HG02852 (cell line): Measurements from ENCODE around the gene KCTD12.

Experiments
- ATAC-seq: cut with Tn5 transposase; IDR thresholded peaks from one replicate; pipeline ENCODE4 v1.9.1; 2021; ENCODE audit warnings: mild to moderate bottlenecking, moderate library complexity; ENCODE audit not compliant: unreplicated experiment

The KCTD12 gene

DNA sequence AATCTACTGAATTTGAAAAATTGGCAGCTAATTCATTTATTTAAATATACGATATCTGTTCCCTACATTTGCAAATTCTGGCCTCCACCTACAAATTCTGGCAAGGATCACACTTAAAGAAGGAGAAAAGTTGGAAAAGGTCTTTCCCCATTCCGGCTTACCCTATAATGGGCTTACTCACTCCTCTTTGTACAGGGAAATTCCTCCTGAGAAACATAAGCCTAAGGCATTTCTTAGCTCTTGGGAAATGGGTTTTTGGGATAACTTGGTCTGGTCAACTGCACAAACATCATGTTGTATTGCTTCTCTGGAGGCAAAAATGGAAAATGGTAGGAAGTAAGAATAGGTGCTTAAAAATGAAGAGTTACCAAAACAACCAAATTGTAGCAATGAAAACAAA, 25.5 kb downstream of the KCTD12 start:
- ATAC-seq = no peak

DNA sequence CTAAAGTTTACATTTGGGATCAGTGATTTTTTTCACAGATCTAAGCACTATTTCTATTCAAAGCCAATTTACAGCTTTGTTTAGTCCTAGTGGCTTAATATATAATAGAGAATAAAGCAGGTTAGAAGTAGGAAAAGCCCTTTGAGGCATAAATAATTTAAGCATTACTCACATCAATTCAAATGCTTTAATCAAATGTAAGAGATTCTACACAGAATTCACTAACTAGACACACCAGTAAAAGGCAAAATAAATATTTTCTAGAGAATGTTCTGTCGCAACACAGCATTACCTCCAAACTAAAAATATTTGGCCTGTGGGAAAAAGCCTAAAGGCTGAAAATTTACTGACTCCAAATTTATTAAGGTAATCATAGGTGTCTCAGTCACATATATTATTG, 31.3 kb downstream of the KCTD12 start:
- no peak for ATAC-seq

DNA sequence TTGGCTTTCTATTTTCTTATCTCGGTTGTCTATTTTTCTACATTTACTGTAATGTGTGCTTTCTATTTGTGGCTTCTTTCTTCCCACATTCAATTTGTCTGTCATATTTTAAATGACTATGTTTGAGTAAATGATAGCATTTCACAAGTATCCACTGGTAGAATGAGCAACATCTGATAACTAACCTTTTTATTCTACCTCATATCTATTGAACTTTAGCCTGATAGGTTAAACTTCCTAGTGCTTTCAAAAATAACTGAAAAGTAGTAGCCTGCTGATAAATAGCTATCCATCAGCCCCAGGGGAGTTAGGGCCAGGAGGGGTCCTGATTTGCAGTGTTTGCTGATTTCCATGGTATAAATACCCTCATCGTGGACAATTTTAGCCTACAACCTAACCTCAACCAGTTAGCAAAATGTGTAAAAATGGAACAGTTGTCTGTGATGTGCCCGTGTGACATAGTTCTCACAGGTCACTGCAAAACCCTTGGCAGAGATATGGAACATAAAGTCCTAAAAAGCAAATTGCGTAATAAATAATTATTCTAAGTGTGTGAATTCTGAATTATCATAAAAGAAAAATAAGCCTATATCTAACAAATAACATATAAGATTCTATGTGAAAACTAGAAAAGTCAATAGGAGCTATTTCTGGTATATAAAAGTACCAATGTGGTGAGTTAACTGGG, 32.1 kb downstream of the KCTD12 start:
- ATAC-seq = no peak

DNA sequence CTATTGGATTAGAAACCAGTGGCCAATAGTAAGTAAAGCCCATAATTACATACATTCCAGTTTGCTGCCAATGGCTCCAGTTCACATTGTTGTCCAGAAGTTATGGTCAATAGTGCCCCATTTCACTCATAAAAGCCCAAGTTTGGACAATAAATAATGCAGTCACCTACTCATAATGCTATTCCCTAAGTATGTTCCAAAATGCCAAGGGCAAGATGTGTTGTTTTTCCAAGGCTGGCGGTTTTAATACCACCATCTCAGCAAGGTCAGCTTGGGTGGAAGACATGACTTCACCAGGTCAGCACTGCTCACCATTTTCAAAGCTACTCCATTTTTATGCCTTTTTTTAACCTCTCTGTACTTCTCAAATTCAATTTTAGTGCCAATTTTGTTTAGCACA, 32.7 kb downstream of the KCTD12 start:
- ATAC-seq = no peak

DNA sequence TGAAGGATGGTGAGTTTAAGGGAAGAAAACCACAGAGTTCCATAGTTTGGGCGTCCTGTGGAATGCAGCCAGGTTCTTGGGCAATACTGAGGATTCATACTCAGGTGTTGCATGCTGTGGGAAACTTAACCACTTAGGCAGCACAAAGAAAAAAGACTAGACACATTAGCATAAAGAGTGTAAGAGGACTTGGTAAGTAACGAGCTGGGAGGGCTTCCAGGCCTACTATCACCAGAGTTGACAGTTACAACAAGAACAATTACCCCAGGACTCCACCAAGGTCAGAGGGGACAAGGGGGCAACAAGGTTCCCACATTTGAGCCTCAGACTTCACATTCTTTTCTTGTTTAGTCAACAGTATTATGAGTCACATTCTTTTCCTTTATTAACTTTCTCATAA, 33.2 kb downstream of the KCTD12 start:
- ATAC-seq = no peak

DNA sequence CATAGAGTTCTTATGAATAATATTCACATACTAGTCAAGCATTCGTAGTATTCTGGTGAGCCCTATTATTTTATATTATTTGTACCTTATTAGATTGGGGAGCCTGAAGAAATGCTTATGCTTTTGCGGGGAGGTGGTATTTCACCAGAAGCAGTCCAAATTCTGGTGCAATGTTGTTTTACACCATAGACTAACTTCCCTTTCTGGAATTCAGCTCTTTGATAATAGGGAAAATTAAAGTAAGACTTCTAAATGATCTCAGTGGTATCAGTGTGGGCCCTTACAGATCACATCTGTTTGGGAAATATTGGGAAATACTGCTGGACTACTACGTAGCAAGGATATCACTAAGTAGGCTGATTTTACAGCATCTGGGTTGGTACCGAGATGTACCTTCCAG, 34.2 kb downstream of the KCTD12 start:
- ATAC-seq = no peak

DNA sequence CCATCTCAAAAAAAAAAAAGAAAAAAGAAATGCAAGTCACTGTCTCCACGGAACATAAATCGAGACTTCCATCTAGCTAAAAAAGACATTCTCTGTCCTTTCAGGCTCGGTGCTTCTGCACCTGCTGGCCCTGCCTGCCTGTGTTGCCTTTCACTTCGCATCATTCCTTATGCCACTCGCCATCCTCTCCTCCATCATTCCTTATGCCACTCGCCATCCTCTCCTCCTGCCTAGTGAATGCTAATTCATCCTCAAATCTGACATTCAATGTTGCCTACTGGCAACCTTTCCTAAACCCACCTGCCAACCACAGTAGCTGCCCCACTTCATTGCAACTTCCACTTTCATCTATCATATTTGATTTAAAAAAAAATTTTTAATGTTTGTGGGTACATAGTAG, 36.7 kb downstream of the KCTD12 start:
- no peak for ATAC-seq

DNA sequence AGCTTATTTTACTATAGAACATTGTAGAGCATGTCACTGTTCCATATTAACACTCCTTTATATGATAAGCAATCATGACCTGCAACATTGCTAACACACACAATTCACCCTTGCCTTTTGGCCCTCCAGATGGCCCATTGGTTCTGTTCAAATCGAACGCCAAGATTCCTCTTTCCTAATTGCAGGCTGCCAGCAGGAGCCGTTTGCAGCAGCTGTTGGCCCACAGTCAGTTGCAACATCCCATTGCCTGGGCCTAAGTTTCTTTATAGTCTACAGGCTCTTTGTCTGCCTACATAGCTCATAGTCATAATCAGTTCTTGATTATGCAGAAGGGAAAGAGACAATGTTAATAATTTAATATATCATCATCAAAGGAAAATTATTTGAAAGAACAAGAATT, 37.6 kb downstream of the KCTD12 start:
- no peak for ATAC-seq

DNA sequence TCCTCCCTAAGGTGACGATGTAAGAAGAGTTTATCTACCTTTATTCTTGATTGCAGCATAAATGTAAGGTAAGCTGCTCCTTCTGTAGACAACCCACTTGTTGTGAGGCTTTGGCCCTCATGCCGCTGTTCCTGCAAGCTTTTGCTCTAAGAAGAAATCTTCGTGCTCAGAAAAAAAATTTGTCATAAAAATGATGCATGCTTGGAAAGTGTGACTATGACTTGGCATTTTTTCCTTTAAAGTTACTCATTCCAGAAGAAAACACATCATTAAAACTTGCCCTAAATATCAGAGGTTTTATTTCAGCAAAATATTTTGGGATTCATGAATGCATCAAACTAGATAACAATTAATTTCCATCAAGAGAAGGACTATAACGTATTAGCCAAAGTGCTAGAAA, 39.8 kb downstream of the KCTD12 start:
- no peak for ATAC-seq

DNA sequence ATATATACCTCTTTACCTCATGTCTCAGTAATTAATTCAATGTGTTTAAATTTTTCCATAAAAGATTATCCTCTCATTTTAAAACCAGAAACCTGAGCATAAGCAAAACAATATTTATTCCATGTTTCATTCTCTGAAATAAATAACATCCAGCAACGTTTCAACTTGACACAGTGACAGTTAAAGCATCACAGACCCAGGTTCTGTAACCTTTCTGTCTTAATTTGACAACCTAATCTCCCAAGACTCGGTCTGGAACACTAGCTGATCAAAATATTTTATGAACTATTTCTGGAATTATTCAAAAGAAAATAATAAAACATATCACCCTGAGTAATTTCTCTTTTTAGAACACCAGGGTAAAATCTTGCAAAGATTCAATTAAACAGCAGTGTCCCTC, 40.3 kb downstream of the KCTD12 start:
- ATAC-seq = no peak

DNA sequence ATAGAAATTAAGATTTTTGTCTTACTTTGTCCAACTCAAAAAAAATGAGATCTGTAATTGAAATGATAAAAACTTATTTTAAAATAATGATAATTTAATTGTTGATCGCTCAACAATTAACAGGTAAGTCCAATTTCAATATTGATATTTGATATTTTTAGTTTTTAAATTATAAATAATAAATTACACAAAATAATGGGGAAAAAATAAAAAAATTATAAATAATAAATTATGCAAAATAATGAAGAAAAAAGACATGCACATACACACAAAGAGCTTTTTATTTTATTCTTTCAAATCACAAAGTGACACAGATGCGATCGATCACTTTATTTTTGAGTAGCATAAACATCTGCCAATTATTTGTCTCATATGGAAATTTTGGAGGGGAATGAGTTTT, 40.8 kb downstream of the KCTD12 start:
- no peak for ATAC-seq

DNA sequence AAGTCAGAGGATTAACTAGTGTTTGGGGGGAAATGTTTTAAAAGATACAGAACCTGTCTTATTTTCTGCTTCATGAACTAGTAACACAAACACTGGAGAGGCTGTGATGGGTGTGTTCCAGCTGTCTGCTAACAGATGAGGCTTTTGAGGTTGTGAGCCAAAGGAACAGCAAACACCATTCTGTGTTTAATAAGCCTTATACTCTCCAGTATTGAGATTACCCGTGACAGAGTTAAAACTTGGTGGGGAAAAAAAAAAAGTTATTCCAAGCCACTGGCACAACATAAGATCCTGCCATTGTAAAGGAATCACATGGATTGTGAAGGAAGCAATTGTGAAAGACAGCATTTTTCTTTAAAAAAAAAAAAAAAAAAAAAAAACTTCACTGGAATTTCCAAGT, 48.4 kb downstream of the KCTD12 start:
- no peak for ATAC-seq

DNA sequence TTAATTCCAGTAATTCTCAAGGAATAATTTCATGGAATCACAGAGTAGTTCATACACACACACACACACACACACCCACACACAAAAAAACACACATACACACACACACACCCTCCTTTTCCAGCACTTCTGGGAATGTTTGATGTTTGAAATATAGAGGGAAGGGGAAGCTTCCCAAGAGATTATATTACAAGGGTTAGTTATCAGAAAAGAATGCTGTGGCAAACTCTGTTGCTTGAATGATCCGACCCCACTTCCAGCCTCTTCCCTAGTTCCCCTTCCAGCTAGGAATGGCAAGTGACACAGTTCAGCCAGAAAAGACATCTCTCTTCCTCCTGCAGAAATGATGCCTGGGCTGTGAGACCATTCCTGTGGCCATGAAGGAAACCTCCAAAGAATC, 49.9 kb downstream of the KCTD12 start:
- no peak for ATAC-seq

DNA sequence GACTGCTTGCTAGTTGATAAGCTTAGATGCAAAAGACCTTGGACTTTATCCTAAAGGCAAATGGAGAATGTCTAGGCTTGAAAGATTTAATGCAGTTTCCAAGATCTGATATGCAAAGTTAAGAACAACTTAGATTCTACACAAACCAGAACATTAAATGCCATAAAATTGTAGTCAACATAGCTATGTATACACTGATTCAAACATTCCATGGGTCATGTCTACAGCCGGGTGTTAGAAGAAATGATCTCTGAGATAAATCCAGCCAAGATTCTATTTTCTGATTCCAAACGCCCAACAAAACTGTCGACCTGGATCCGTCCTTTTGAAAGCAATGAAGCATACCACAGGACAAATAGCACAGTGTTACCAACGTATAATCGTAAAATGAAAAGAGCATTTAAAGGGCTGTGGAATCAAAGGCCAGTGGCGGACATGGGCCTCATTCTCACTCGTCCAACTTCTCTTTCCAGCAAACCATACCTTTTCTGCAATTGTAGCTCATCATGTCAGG, 52.7 kb downstream of the KCTD12 start:
- no peak for ATAC-seq

DNA sequence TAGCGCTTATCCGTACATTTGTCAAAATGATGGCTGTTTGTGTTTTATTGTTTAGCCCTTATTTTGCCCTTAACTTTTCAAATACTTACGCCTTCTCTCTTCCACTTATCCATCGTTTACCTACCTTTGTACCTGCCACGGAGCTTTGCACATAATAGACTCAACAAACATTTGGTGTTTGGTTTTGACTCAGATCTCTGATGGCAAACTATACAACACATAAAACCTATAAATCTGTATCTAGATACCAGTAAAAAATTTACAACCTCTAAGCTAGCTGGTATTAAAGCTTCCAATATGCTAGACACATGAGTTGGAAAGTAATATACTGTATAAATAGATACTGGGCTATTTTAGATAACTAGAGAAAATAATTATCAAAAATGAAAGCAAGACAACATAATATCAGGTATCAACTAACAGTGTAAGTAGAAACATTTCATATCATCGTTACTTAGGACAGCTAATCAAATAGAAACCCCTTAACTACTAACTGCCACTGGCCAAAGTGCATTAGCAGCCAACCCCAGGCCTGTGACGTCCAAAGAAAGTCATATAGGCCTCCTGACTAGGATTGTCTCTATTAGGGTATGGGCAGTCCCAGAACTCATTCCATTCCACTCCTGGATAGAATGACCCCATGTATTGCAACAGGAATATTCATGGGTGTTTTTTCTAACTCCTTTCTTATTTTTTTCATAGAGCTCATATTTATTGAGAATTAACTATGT, 53.8 kb downstream of the KCTD12 start:
- no peak for ATAC-seq

DNA sequence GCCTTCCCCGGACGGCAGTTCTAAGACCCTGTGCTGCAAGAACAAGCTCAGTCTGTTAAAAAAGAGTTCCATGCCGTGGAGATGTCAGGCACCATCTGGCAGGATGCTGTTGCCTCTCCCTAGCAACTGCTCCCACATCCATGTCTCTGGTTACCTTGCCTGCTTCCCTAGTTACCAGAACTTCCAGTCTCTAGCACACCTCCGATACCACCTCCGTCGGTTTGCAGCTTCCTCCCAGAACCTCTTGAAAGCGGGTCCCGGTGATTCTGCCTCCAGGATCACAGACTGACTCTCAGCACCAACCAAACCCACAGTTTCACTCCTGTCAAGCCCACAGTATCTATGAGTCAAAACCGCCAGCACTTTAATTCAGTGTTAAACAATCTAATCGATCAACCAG, 55.4 kb downstream of the KCTD12 start:
- no peak for ATAC-seq
